Measurements from ENCODE around the gene SPDYE5. TPM values are rescaled to one million over a fixed set of nuclear protein-coding genes. Genes with fewer than 3 reads are reported as not detected.

SPDYE5 gene
- total and polyA plus RNA-seq, 9 of the 15 experiments (the other 6 are each of a cell fraction or from before 2014, with no cell fraction given), result 0.07 to 0.28 (median 0.13) TPM; not detected in 6

GRCh38 chr7:75533926-75534325 lies 41.8 kb downstream of the SPDYE5 start (continued):
- TF ChIP-seq ATF3 (IDR thresholded peaks at IDR 0.05) (no peak), ATF3 (CRISPR knock-in tag; conservative IDR thresholded peaks at IDR 0.05) (no peak), POLR2G (IDR thresholded peaks at IDR 0.05; ENCODE audit: low read depth, low read length) (no peak), ZBTB43 (CRISPR knock-in tag; IDR thresholded peaks at IDR 0.05) (no peak), ZBTB9 (CRISPR knock-in tag; IDR thresholded peaks at IDR 0.05) (no peak), ZNF354B (CRISPR knock-in tag; IDR thresholded peaks at IDR 0.05) (no peak), CTBP1 (IDR thresholded peaks at IDR 0.05; ENCODE audit: borderline replicate concordance) (no peak), ZKSCAN3 (CRISPR knock-in tag; IDR thresholded peaks at IDR 0.05) (no peak)

All from K562 (cell line).